ENCODE data around the gene IL4I1.
A peak's percentile ranks its signal among the peaks of the same experiment; 100 is the strongest.

IL4I1 gene

GRCh38 chr19:49890349-49891311 lies 6.1 kb downstream of the IL4I1 start:
- H3K9me3 ChIP-seq (replicated peaks; ENCODE audit: low read length) = no peaks in the 10 kb centered on the region
- no peaks in the 10 kb centered on the region for H3K36me3 ChIP-seq (ENCODE audit: insufficient read depth, low read length)
- H3K4me1 ChIP-seq (ENCODE audit: control insufficient read depth, insufficient read depth, low read length) = peaks cover 6% of the 10 kb centered on the region
- peak overlapping the region; percentile 69 for H3K4me2 ChIP-seq (ENCODE audit: low read length)
- peak overlapping the region; percentile 58 for H3K4me3 ChIP-seq (ENCODE audit: low read length)
- H3K9ac ChIP-seq (ENCODE audit: low read depth, low read length) = no peak overlapping the region
- H3K27me3 ChIP-seq (ENCODE audit: control insufficient read depth, insufficient read depth, low read length) = peaks cover 14% of the 10 kb centered on the region

GRCh38 chr19:49889687-49890348 lies 6.9 kb downstream of the IL4I1 start:
- peak overlapping the region; percentile 58 for H3K4me3 ChIP-seq (ENCODE audit: low read length)

GRCh38 chr19:49889038-49889686 lies 7.5 kb downstream of the IL4I1 start:
- Histone ChIP-seq H3K4me1 (ENCODE audit: control insufficient read depth, insufficient read depth, low read length) (peaks cover 6% of the 10 kb centered on the region), H3K9me3 (replicated peaks; ENCODE audit: low read length) (no peaks in the 10 kb centered on the region), H3K4me3 (ENCODE audit: low read length) (no peak overlapping the region), H3K36me3 (ENCODE audit: insufficient read depth, low read length) (peaks cover 8% of the 10 kb centered on the region), H3K4me2 (ENCODE audit: low read length) (no peak overlapping the region), H3K9ac (ENCODE audit: low read depth, low read length) (no peak overlapping the region), H3K27me3 (ENCODE audit: control insufficient read depth, insufficient read depth, low read length) (peaks cover 14% of the 10 kb centered on the region)

More at GRCh38 chr19:49889687-49890348, 6.9 kb downstream of the IL4I1 start:
- H3K4me2 ChIP-seq (ENCODE audit: low read length) = peak overlapping the region; percentile 69
- H3K4me1 ChIP-seq (ENCODE audit: control insufficient read depth, insufficient read depth, low read length) = peaks cover 6% of the 10 kb centered on the region
- no peaks in the 10 kb centered on the region for H3K9me3 ChIP-seq (replicated peaks; ENCODE audit: low read length)
- peaks cover 1% of the 10 kb centered on the region for H3K36me3 ChIP-seq (ENCODE audit: insufficient read depth, low read length)
- H3K9ac ChIP-seq (ENCODE audit: low read depth, low read length) = no peak overlapping the region
- peaks cover 14% of the 10 kb centered on the region for H3K27me3 ChIP-seq (ENCODE audit: control insufficient read depth, insufficient read depth, low read length)

GRCh38 chr19:49888510-49888824 lies 8.2 kb downstream of the IL4I1 start:
- H3K9me3 ChIP-seq (replicated peaks; ENCODE audit: low read length) = no peaks in the 10 kb centered on the region
- peaks cover 14% of the 10 kb centered on the region for H3K36me3 ChIP-seq (ENCODE audit: insufficient read depth, low read length)
- H3K27me3 ChIP-seq (ENCODE audit: control insufficient read depth, insufficient read depth, low read length) = peaks cover 14% of the 10 kb centered on the region
- H3K4me1 ChIP-seq (ENCODE audit: control insufficient read depth, insufficient read depth, low read length) = peaks cover 6% of the 10 kb centered on the region
- no peak overlapping the region for H3K4me2 ChIP-seq (ENCODE audit: low read length)
- H3K4me3 ChIP-seq (ENCODE audit: low read length) = no peak overlapping the region
- H3K9ac ChIP-seq (ENCODE audit: low read depth, low read length) = no peak overlapping the region

GRCh38 chr19:49887665-49888509 lies 8.8 kb downstream of the IL4I1 start:
- Histone ChIP-seq H3K4me1 (ENCODE audit: control insufficient read depth, insufficient read depth, low read length) (peaks cover 6% of the 10 kb centered on the region), H3K4me2 (ENCODE audit: low read length) (no peak overlapping the region), H3K9me3 (replicated peaks; ENCODE audit: low read length) (peaks cover 4% of the 10 kb centered on the region), H3K9ac (ENCODE audit: low read depth, low read length) (no peak overlapping the region), H3K27me3 (ENCODE audit: control insufficient read depth, insufficient read depth, low read length) (peaks cover 13% of the 10 kb centered on the region), H3K4me3 (ENCODE audit: low read length) (no peak overlapping the region), H3K36me3 (ENCODE audit: insufficient read depth, low read length) (peaks cover 20% of the 10 kb centered on the region)

GRCh38 chr19:49887037-49887664 lies 9.5 kb downstream of the IL4I1 start:
- H3K36me3 ChIP-seq (ENCODE audit: insufficient read depth, low read length) = peaks cover 28% of the 10 kb centered on the region
- H3K4me1 ChIP-seq (ENCODE audit: control insufficient read depth, insufficient read depth, low read length) = peaks cover 6% of the 10 kb centered on the region
- no peak overlapping the region for H3K4me3 ChIP-seq (ENCODE audit: low read length)
- H3K4me2 ChIP-seq (ENCODE audit: low read length) = no peak overlapping the region
- peaks cover 10% of the 10 kb centered on the region for H3K27me3 ChIP-seq (ENCODE audit: control insufficient read depth, insufficient read depth, low read length)
- peaks cover 7% of the 10 kb centered on the region for H3K9me3 ChIP-seq (replicated peaks; ENCODE audit: low read length)
- H3K9ac ChIP-seq (ENCODE audit: low read depth, low read length) = no peak overlapping the region

- Histone ChIP-seq H3K4me3 (ENCODE audit: low read length) (no peak overlapping the region), H3K36me3 (ENCODE audit: insufficient read depth, low read length) (peaks cover 50% of the 10 kb centered on the region), H3K4me1 (ENCODE audit: control insufficient read depth, insufficient read depth, low read length) (no peaks in the 10 kb centered on the region)
These were observed 11.9 kb downstream of the IL4I1 start for GRCh38 chr19:49884760-49885159.

GRCh38 chr19:49884109-49884508 lies 12.6 kb downstream of the IL4I1 start:
- H3K27me3 ChIP-seq (ENCODE audit: control insufficient read depth, insufficient read depth, low read length) = no peaks in the 10 kb centered on the region
- peaks cover 7% of the 10 kb centered on the region for H3K9me3 ChIP-seq (replicated peaks; ENCODE audit: low read length)
- no peaks in the 10 kb centered on the region for H3K4me1 ChIP-seq (ENCODE audit: control insufficient read depth, insufficient read depth, low read length)
- no peak overlapping the region for H3K4me2 ChIP-seq (ENCODE audit: low read length)
- no peak overlapping the region for H3K4me3 ChIP-seq (ENCODE audit: low read length)
- H3K9ac ChIP-seq (ENCODE audit: low read depth, low read length) = no peak overlapping the region
- H3K36me3 ChIP-seq (ENCODE audit: insufficient read depth, low read length) = peaks cover 50% of the 10 kb centered on the region

More at GRCh38 chr19:49884760-49885159, 11.9 kb downstream of the IL4I1 start:
- H3K9ac ChIP-seq (ENCODE audit: low read depth, low read length) = no peak overlapping the region
- H3K9me3 ChIP-seq (replicated peaks; ENCODE audit: low read length) = peaks cover 7% of the 10 kb centered on the region
- H3K27me3 ChIP-seq (ENCODE audit: control insufficient read depth, insufficient read depth, low read length) = no peaks in the 10 kb centered on the region
- no peak overlapping the region for H3K4me2 ChIP-seq (ENCODE audit: low read length)

- peaks cover 7% of the 10 kb centered on the region for H3K9me3 ChIP-seq (replicated peaks; ENCODE audit: low read length)
- H3K4me2 ChIP-seq (ENCODE audit: low read length) = no peak overlapping the region
- peaks cover 6% of the 10 kb centered on the region for H3K4me1 ChIP-seq (ENCODE audit: control insufficient read depth, insufficient read depth, low read length)
- no peak overlapping the region for H3K9ac ChIP-seq (ENCODE audit: low read depth, low read length)
- peaks cover 50% of the 10 kb centered on the region for H3K36me3 ChIP-seq (ENCODE audit: insufficient read depth, low read length)
- H3K27me3 ChIP-seq (ENCODE audit: control insufficient read depth, insufficient read depth, low read length) = no peaks in the 10 kb centered on the region
- no peak overlapping the region for H3K4me3 ChIP-seq (ENCODE audit: low read length)
These were observed 13.6 kb downstream of the IL4I1 start for GRCh38 chr19:49883094-49883493.

- Histone ChIP-seq H3K4me2 (ENCODE audit: low read length) (no peak overlapping the region), H3K9ac (ENCODE audit: low read depth, low read length) (no peak overlapping the region), H3K27me3 (ENCODE audit: control insufficient read depth, insufficient read depth, low read length) (no peaks in the 10 kb centered on the region), H3K4me3 (ENCODE audit: low read length) (no peak overlapping the region), H3K9me3 (replicated peaks; ENCODE audit: low read length) (peaks cover 7% of the 10 kb centered on the region), H3K4me1 (ENCODE audit: control insufficient read depth, insufficient read depth, low read length) (peaks cover 7% of the 10 kb centered on the region), H3K36me3 (ENCODE audit: insufficient read depth, low read length) (peaks cover 50% of the 10 kb centered on the region)
These were observed 14.0 kb downstream of the IL4I1 start for GRCh38 chr19:49882643-49883042.

Measured in skeletal muscle satellite cell (primary cell).